ENCODE measurements around the gene ARHGAP31.
"Not testable (repeated sequence)": the region's sequence is repeated elsewhere in the genome, so short reads cannot be mapped to it uniquely, and the experiment has no call there.

The ARHGAP31 gene

DNA sequence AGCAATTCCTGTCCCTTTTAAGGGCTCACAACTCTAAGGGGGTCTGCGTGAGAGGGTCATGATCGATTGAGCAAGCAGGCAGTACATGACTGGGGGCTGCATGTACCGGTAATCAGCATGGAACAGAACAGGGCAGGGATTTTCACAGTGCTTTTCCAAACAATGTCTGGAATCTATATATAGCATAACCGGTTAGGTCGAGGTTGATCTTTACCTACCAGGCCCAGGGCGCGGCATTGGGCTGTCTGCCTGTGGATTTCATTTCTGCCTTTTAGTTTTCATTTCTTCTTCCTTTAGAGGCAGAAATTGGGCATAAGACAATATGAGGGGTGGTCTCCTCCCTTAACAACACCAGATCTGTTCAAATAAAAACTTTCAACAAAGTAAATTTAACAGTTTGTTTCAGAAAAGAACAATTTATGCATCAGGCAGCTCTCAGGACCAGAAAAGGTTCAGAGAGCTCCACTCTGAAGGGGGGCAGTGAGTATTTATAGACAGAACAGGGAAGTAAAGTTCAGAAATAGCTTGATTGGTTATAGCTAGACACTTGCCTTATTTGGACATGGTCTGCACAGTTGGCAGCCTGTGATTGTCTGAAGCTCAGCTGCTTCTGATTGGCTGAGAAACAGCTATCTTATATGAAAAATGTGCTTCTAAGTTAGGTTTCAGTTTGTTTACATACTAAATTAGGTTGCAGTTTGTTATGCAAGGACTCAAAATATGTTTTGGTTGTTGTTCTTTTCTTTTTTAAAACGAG lies 36.4 kb upstream of the ARHGAP31 start:
- no peaks in the 10 kb centered on the region for H3K36me3 ChIP-seq (ENCODE audit: control insufficient read depth, insufficient read depth, low read length)
- no peak overlapping the region for H3K4me3 ChIP-seq (ENCODE audit: low read depth, low read length)
- H3K9me3 ChIP-seq (ENCODE audit: control insufficient read depth, low read length), result no peaks in the 10 kb centered on the region
- no peaks in the 10 kb centered on the region for H3K27me3 ChIP-seq (ENCODE audit: control insufficient read depth, insufficient read depth, low read length)
- TF ChIP-seq, protein P1, sequence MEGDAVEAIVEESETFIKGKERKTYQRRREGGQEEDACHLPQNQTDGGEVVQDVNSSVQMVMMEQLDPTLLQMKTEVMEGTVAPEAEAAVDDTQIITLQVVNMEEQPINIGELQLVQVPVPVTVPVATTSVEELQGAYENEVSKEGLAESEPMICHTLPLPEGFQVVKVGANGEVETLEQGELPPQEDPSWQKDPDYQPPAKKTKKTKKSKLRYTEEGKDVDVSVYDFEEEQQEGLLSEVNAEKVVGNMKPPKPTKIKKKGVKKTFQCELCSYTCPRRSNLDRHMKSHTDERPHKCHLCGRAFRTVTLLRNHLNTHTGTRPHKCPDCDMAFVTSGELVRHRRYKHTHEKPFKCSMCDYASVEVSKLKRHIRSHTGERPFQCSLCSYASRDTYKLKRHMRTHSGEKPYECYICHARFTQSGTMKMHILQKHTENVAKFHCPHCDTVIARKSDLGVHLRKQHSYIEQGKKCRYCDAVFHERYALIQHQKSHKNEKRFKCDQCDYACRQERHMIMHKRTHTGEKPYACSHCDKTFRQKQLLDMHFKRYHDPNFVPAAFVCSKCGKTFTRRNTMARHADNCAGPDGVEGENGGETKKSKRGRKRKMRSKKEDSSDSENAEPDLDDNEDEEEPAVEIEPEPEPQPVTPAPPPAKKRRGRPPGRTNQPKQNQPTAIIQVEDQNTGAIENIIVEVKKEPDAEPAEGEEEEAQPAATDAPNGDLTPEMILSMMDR (IDR thresholded peaks at IDR 0.05), result no peak
- H3K4me1 ChIP-seq, result no peaks in the 10 kb centered on the region
- no peak overlapping the region for H3K4me2 ChIP-seq (ENCODE audit: low read length)
- no peak overlapping the region for H3K9ac ChIP-seq
- no peaks in the 10 kb centered on the region for H3K79me2 ChIP-seq
- H3K27ac ChIP-seq, result no peak overlapping the region
- H2AFZ ChIP-seq, result no peak overlapping the region

DNA sequence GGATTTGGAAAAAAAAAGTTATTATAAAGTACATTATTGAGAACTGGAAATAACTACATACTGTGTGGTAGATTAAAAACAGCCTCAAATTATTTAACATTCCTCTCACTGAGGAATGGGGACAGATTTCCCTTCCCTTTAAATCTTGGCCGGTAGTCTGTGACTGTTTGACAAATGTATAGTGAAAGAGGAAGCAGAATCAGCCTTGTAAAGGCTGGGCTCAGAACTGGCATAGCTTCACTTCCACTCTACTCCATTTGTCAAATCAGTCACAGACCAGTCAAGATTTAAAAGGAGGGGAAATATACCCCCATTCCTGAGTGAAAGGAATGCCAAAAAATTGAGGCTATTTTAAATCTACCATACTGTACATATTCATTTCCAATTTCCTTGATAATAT lies 35.3 kb upstream of the ARHGAP31 start:
- Histone ChIP-seq H3K4me3 (ENCODE audit: low read depth, low read length) (no peak overlapping the region), H2AFZ (no peak overlapping the region), H3K79me2 (no peaks in the 10 kb centered on the region), H3K4me2 (ENCODE audit: low read length) (no peak overlapping the region), H3K27me3 (ENCODE audit: control insufficient read depth, insufficient read depth, low read length) (no peaks in the 10 kb centered on the region), H3K36me3 (ENCODE audit: control insufficient read depth, insufficient read depth, low read length) (no peaks in the 10 kb centered on the region), H3K9ac (no peak overlapping the region), H3K4me1 (no peaks in the 10 kb centered on the region), H3K9me3 (ENCODE audit: control insufficient read depth, low read length) (no peaks in the 10 kb centered on the region), H3K27ac (no peak overlapping the region)
- TF ChIP-seq, protein P1 (IDR thresholded peaks at IDR 0.05), result no peak

DNA sequence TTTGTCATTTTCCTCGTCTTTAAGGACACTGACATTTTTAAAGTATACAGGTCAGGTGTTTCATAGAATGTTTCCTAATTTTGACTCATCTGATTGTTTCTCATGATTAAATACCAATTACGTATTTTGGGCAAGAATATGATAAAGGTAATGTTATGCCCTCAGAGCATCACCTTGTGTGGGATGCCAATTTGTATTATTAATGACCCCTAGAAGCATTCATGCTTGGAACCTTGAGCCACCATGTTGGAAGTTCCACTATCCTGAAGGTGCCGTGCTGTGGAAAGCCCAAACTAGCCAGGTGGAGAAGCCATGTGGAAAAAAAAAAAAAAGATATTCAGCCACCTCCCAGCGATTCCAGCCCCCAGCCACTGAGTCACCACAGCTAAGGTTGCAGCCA lies 34.4 kb upstream of the ARHGAP31 start:
- Histone ChIP-seq H3K9ac (no peak overlapping the region), H3K4me3 (ENCODE audit: low read depth, low read length) (no peak overlapping the region), H3K27me3 (ENCODE audit: control insufficient read depth, insufficient read depth, low read length) (no peaks in the 10 kb centered on the region), H3K9me3 (ENCODE audit: control insufficient read depth, low read length) (no peaks in the 10 kb centered on the region), H3K27ac (no peak overlapping the region), H2AFZ (no peak overlapping the region), H3K36me3 (ENCODE audit: control insufficient read depth, insufficient read depth, low read length) (no peaks in the 10 kb centered on the region), H3K4me2 (ENCODE audit: low read length) (no peak overlapping the region), H3K79me2 (no peaks in the 10 kb centered on the region), H3K4me1 (no peaks in the 10 kb centered on the region)
- TF ChIP-seq, protein P1 (IDR thresholded peaks at IDR 0.05), result no peak

DNA sequence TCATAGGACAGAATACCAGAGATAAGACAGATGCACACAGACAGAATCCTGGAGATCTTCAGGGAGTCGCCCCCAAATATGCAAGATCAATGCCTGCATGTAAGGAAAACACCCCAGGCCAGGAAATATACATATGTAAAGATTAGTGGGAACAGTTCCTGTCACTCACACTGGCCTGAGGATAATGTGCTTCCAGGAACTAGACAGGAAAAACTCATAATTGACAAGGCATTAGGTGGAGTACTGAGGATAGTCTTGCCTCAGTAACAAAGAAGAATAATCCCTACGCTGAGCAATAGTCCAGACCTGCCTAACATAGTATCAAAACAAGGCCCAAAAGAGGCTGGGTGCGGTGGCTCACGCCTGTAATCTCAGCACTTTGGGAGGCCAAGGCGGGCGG lies 33.1 kb upstream of the ARHGAP31 start:
- H3K27ac ChIP-seq, result no peak overlapping the region
- TF ChIP-seq, protein P1 (IDR thresholded peaks at IDR 0.05), result no peak

DNA sequence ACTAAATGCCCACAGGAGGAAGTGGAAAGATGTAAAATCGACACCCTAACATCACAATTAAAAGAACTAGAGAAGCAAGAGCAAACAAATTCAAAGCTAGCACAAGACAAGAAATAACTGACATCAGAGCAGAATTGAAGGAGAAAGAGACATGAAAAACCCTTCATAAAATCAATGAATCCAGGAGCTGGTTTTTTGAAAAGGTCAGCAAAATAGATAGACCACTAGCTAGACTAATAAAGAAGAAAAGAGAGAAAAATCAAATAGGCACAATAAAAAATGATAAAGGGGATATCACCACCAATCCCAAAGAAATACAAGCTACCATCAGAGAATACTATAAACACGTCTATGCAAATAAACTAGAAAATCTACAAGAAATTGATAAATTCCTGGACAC lies 24.0 kb upstream of the ARHGAP31 start:
- not testable (repeated sequence) for H3K4me1 ChIP-seq; H3K27me3 ChIP-seq (ENCODE audit: control insufficient read depth, insufficient read depth, low read length); H3K4me3 ChIP-seq (ENCODE audit: low read depth, low read length); H3K27ac ChIP-seq; H3K9ac ChIP-seq; H3K79me2 ChIP-seq; H2AFZ ChIP-seq; H3K9me3 ChIP-seq (ENCODE audit: control insufficient read depth, low read length); H3K4me2 ChIP-seq (ENCODE audit: low read length); H3K36me3 ChIP-seq (ENCODE audit: control insufficient read depth, insufficient read depth, low read length)

More for the DNA sequence above, 33.1 kb upstream of the ARHGAP31 start:
- no peak overlapping the region for H3K4me3 ChIP-seq (ENCODE audit: low read depth, low read length)
- H2AFZ ChIP-seq, result no peak overlapping the region
- no peak overlapping the region for H3K4me2 ChIP-seq (ENCODE audit: low read length)
- H3K79me2 ChIP-seq, result no peaks in the 10 kb centered on the region
- H3K36me3 ChIP-seq (ENCODE audit: control insufficient read depth, insufficient read depth, low read length), result no peaks in the 10 kb centered on the region
- H3K4me1 ChIP-seq, result no peaks in the 10 kb centered on the region
- no peaks in the 10 kb centered on the region for H3K9me3 ChIP-seq (ENCODE audit: control insufficient read depth, low read length)
- no peak overlapping the region for H3K9ac ChIP-seq
- H3K27me3 ChIP-seq (ENCODE audit: control insufficient read depth, insufficient read depth, low read length), result no peaks in the 10 kb centered on the region

Data from parathyroid adenoma (tissue), 2 donors.